ENCODE data around the gene TMEM229A.

Gene TMEM229A

DNA sequence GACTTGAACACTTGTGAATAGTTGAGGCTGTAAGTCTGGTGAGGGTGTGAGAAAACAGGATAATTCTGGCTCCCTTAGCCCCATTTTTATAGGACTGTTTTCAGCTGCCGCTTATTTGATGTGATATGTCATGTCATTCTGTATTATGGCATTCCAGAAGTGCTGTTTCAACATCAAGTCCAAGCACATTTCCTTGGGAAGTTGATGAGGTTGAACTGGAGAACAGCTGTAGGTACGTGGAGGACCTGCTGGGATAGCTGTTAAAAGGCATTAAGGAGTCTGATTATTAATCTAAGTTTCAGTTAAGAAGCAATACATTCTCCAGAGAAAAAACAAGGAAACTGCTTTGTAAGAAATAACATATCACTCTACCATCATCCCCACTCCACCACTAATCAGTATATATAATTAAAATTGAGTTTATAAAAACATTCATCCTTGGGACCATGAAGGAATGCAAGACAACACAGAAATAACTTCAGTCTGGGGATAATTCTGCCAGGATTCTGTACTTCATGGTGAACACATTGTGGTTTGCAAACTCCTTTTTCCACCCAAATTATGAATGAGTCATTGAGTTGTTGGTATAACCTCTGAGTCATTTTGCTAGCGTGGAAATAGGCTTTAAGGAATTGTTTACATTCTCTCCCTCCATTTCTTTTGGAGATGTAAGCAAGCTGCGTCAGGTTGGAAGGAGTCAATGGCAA, 39.9 kb upstream of the TMEM229A start:
- DNase-seq = peak; percentile 55
- in situ Hi-C loops (cut with HindIII; ENCODE audit: low pct_ligation_motif_present, low sequenced_read_pairs) = no loop called here
- H3K36me3 ChIP-seq (replicated peaks) = no peaks in the 10 kb centered on the region
- no peak overlapping the region for H3K27ac ChIP-seq
- no peaks in the 10 kb centered on the region for H3K27me3 ChIP-seq (replicated peaks)
- TF ChIP-seq, protein P1, sequence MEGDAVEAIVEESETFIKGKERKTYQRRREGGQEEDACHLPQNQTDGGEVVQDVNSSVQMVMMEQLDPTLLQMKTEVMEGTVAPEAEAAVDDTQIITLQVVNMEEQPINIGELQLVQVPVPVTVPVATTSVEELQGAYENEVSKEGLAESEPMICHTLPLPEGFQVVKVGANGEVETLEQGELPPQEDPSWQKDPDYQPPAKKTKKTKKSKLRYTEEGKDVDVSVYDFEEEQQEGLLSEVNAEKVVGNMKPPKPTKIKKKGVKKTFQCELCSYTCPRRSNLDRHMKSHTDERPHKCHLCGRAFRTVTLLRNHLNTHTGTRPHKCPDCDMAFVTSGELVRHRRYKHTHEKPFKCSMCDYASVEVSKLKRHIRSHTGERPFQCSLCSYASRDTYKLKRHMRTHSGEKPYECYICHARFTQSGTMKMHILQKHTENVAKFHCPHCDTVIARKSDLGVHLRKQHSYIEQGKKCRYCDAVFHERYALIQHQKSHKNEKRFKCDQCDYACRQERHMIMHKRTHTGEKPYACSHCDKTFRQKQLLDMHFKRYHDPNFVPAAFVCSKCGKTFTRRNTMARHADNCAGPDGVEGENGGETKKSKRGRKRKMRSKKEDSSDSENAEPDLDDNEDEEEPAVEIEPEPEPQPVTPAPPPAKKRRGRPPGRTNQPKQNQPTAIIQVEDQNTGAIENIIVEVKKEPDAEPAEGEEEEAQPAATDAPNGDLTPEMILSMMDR (IDR thresholded peaks at IDR 0.05; ENCODE audit: low read depth, low read length, missing control alignments) = no peak
- no peak overlapping the region for H3K4me3 ChIP-seq (ENCODE audit: low read depth, low read length)

DNA sequence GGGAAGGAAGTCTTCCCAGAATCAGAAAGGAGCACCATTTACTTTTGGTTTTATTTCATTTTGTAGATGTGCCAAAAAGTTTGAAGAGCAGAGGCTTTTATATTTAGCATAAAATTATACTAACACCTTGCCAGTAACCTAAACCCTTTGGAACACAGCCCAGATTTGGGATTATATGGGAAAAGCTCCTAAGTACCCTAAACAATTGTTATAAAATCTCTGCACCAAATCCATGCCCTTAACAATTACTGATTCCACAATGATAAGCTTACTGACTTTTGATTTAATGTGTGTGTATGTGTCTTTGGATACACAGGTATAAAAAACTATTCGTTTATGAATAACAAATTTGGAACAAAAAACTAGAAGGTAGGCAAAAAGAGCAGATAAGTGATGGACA, 39.0 kb upstream of the TMEM229A start:
- Histone ChIP-seq H3K27me3 (replicated peaks) (no peaks in the 10 kb centered on the region), H3K36me3 (replicated peaks) (no peaks in the 10 kb centered on the region), H3K4me3 (ENCODE audit: low read depth, low read length) (no peak overlapping the region), H3K27ac (no peak overlapping the region)
- DNase-seq = no peak
- in situ Hi-C loops (cut with HindIII; ENCODE audit: low pct_ligation_motif_present, low sequenced_read_pairs) = no loop called here
- TF ChIP-seq, protein P1 (IDR thresholded peaks at IDR 0.05; ENCODE audit: low read depth, low read length, missing control alignments) = no peak

DNA sequence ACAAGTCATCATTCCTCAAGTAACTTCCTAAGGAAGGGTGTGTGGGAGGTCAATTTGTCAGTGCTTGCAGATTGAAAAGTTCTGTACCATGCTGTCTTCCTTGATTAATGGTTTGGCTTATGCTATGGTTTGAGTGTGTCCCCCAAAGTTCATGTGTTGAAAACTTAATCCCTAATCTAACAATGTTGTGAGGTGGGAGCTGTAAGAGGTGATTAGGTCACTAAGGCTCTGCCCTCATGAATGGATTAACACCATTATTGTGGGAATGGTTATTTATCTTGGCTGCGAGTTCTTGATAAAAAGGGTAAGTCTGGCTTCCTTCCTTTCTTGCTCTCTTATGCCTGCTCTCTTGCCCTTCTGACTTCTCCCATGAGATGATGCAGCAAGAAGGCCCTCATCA, 29.3 kb upstream of the TMEM229A start:
- DNase-seq = no peak
- H3K27ac ChIP-seq = no peak overlapping the region
- TF ChIP-seq, protein P1 (IDR thresholded peaks at IDR 0.05; ENCODE audit: low read depth, low read length, missing control alignments) = no peak
- H3K4me3 ChIP-seq (ENCODE audit: low read depth, low read length) = no peak overlapping the region
- H3K27me3 ChIP-seq (replicated peaks) = no peaks in the 10 kb centered on the region
- in situ Hi-C loops (cut with HindIII; ENCODE audit: low pct_ligation_motif_present, low sequenced_read_pairs) = no loop called here
- H3K36me3 ChIP-seq (replicated peaks) = no peaks in the 10 kb centered on the region

DNA sequence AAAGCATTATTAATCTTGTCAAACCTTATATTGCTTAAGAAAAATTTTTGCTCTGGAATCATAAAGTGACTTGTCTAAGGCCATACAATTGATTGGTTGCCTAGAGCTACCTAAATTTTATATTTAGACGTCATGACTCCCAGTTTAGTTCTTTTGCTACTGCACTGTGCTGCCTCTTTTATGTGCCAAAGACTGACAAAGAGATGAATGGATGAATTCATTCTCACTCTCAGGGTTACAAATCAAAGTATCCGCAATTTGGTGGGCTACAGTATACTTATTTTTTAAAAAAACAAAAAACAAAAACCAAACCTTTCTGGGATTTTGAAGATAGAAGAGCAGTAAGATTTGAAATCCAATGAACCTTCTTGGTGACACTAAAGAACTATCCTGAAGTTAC, 27.7 kb upstream of the TMEM229A start:
- in situ Hi-C loops (cut with HindIII; ENCODE audit: low pct_ligation_motif_present, low sequenced_read_pairs) = no loop called here

DNA sequence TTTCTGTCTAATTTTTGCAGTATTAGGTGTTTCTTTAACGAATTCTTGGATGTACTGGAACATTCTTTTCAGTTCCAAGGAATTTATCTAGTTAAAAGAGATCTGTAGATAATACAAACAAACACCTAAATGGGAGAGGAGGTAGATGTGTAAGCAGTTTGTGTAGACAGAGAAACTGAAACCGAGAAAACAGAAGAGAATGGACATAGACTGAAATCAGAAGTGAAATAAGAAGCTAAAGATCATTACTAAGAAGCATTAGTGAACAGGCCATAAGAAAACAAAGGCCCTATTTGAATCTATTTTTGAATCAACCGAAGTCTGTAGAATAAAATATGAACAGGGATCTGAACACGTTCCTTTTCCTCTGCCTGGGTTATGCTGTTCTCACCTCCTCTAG, 26.5 kb upstream of the TMEM229A start:
- in situ Hi-C loops (cut with HindIII; ENCODE audit: low pct_ligation_motif_present, low sequenced_read_pairs) = no loop called here
- Histone ChIP-seq H3K27ac (no peak overlapping the region), H3K4me3 (ENCODE audit: low read depth, low read length) (no peak overlapping the region), H3K27me3 (replicated peaks) (no peaks in the 10 kb centered on the region), H3K36me3 (replicated peaks) (no peaks in the 10 kb centered on the region)
- TF ChIP-seq, protein P1 (IDR thresholded peaks at IDR 0.05; ENCODE audit: low read depth, low read length, missing control alignments) = no peak
- DNase-seq = no peak

More for the DNA sequence above, 27.7 kb upstream of the TMEM229A start:
- Histone ChIP-seq H3K27ac (no peak overlapping the region), H3K4me3 (ENCODE audit: low read depth, low read length) (no peak overlapping the region), H3K36me3 (replicated peaks) (no peaks in the 10 kb centered on the region), H3K27me3 (replicated peaks) (no peaks in the 10 kb centered on the region)
- TF ChIP-seq, protein P1 (IDR thresholded peaks at IDR 0.05; ENCODE audit: low read depth, low read length, missing control alignments) = no peak
- DNase-seq = no peak

DNA sequence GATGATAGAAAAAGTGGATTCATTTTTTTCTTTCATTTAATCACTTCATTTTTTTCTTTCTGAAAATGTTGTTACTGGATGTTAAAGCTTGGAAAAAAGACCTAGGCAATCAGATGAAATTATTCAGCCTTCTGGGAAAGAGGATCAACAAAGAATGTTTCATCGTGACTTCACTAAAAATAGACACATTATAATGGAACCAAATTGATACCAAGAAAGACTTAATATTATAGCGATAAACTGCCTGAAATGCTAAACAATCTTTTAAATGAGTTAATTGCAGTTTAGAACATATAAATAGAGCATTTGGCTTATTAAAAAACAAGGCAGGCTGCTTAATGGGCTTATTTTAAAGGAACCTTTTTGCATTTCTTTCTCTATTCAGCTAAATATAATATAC, 25.6 kb upstream of the TMEM229A start:
- Histone ChIP-seq H3K27me3 (replicated peaks) (no peaks in the 10 kb centered on the region), H3K27ac (no peak overlapping the region), H3K36me3 (replicated peaks) (no peaks in the 10 kb centered on the region), H3K4me3 (ENCODE audit: low read depth, low read length) (no peak overlapping the region)
- no peak for DNase-seq
- in situ Hi-C loops (cut with HindIII; ENCODE audit: low pct_ligation_motif_present, low sequenced_read_pairs) = no loop called here
- TF ChIP-seq, protein P1 (IDR thresholded peaks at IDR 0.05; ENCODE audit: low read depth, low read length, missing control alignments) = no peak

All from brain microvascular endothelial cell (primary cell).